Mucosa of rectum (tissue), 2 donors: ENCODE results near the gene ETV7.

Source experiments
- H3K27ac ChIP-seq, 2 donors: one replicate each; pipeline ENCODE4 v1.7.0; 2013; ENCODE audit warnings: inconsistent platforms in 2 of 2, low read depth in 2 of 2, low read length in 2 of 2
- H3K27me3 ChIP-seq, 2 donors: one replicate each; pipeline ENCODE4 v1.7.0; 2013; ENCODE audit warnings: low read length in 2 of 2; ENCODE audit not compliant: control insufficient read depth in 2 of 2, insufficient read depth in 2 of 2
- H3K36me3 ChIP-seq, 2 donors: one replicate each; pipeline ENCODE4 v1.7.0; 2013; ENCODE audit warnings: low read length in 2 of 2; ENCODE audit not compliant: control insufficient read depth in 2 of 2, insufficient read depth in 2 of 2
- H3K4me1 ChIP-seq, 2 donors: one replicate each; pipeline ENCODE4 v1.7.0; 2013; ENCODE audit warnings: low read length in 2 of 2, mild to moderate bottlenecking in 1 of 2; ENCODE audit not compliant: control insufficient read depth in 2 of 2, insufficient read depth in 2 of 2
- H3K4me3 ChIP-seq, 2 donors: one replicate each; pipeline ENCODE4 v1.7.0; 2013; ENCODE audit warnings: low read length in 2 of 2
- H3K9ac ChIP-seq, 2 donors: one replicate each; pipeline ENCODE4 v1.7.0; 2013; ENCODE audit warnings: low read length in 2 of 2, low read depth in 1 of 2, mild to moderate bottlenecking in 1 of 2
- H3K9me3 ChIP-seq, 2 donors: one replicate each; pipeline ENCODE4 v1.7.0; 2013; ENCODE audit warnings: low read length in 2 of 2; ENCODE audit not compliant: control insufficient read depth in 2 of 2
- donor health status: healthy.
- donor health status: Normal muscosa, but diverticular disease.

The ETV7 gene

DNA sequence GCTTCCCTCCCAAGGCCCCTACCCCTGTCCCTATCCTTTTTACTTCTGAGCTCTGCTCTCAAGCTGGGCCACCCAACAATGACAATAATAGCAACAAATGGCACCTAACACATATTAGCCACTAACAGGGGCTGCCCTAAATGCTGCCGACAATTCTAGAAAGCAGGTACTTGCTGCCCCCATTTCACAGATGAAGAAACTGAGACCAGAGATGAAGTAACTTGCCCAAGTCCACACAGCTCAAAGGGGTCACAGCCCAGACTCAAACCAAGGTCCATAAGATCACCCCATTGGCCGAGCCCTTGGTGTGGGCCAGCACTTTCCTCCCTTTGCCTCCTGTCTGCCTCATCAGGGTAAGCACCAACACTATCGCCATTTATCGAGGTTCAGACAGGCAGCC lies 62.8 kb downstream of the ETV7 start:
- H3K27ac ChIP-seq, result no peak overlapping the region
- peaks cover 20 to 23% of the 10 kb centered on the region in 2 donors for H3K36me3 ChIP-seq
- no peak overlapping the region for H3K9ac ChIP-seq
- no peaks in the 10 kb centered on the region for H3K9me3 ChIP-seq
- no peak overlapping the region for H3K4me3 ChIP-seq
- peaks cover 8 to 16% of the 10 kb centered on the region in 2 donors for H3K4me1 ChIP-seq
- no peaks in the 10 kb centered on the region for H3K27me3 ChIP-seq

DNA sequence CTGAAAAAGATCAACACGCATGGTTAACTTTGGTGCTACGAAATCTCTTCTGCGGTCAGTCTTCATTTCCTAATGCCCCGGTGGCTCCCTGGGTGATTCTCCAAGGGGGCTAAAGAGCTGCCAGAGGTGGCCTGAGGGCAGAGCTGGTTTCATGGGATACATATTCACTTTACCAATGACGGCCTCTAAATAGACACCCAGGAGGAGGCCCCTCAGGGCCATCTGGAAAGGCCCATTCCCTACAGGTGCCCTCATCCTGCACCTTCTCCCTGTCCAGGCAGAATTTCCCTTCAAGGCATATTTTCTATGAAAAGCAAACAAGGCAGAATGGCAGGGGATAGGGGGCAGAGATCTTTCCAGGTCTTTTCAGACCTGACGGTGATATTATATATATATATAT lies 63.3 kb downstream of the ETV7 start:
- Histone ChIP-seq H3K4me3 (no peak overlapping the region), H3K9ac (no peak overlapping the region), H3K27me3 (no peaks in the 10 kb centered on the region), H3K9me3 (no peaks in the 10 kb centered on the region), H3K4me1 (peaks cover 12 to 18% of the 10 kb centered on the region in 2 donors), H3K27ac (no peak overlapping the region), H3K36me3 (peaks cover 20 to 23% of the 10 kb centered on the region in 2 donors)

DNA sequence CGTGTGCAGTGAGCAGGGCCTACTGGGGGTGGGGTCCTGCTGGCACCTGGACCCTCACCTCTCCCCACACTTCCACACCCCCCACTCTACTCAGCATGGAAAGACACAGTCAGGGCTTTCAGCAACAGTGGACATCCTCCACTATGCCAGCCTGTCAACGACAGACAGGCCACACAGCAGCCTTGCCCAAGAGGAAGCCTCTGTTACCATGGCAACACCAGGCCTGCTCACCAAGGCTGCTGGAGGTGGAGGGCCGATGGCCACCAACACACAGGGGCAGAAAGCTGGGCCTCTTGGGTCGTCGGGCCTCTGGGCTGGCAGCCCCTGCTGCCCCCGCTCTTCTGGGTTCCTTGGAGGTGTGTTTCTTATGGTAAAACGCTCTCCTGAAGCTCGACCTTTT lies 64.4 kb downstream of the ETV7 start:
- Histone ChIP-seq H3K27ac (no peak overlapping the region), H3K4me1 (peaks cover 18 to 28% of the 10 kb centered on the region in 2 donors), H3K36me3 (peaks cover 17 to 23% of the 10 kb centered on the region in 2 donors), H3K4me3 (no peak overlapping the region), H3K9me3 (no peaks in the 10 kb centered on the region), H3K9ac (no peak overlapping the region), H3K27me3 (no peaks in the 10 kb centered on the region)

DNA sequence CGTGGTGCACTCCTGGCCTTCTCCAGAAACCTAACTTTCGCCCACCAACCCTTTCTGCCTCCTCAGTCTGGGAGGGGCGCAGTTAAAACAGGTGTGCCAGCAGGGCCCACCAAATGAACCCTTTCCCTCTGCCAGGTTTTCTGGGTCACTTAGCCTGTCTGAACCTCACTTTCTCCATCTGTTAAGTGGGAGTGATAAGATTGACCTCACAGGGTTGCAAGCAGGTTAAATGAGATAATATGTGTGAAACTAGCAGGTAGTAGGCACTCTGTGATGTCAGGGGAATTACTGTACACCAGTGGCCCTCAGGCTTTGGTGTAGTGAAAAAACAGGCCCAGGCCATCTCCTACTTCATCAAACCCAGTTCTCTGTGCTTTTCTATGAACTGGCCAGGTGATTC lies 64.9 kb downstream of the ETV7 start:
- Histone ChIP-seq H3K27ac (no peak overlapping the region), H3K27me3 (no peaks in the 10 kb centered on the region), H3K9ac (no peak overlapping the region), H3K4me1 (peaks cover 18 to 28% of the 10 kb centered on the region in 2 donors), H3K36me3 (peaks cover 17 to 23% of the 10 kb centered on the region in 2 donors), H3K4me3 (no peak overlapping the region), H3K9me3 (no peaks in the 10 kb centered on the region)

- Histone ChIP-seq H3K27ac (peak overlapping the region; percentile 81 to 86), H3K4me3 (no peak overlapping the region), H3K4me1 (peaks cover 28 to 39% of the 10 kb centered on the region in 2 donors), H3K9me3 (no peaks in the 10 kb centered on the region), H3K36me3 (peaks cover 12% of the 10 kb centered on the region in 2 donors), H3K27me3 (no peaks in the 10 kb centered on the region), H3K9ac (peak overlapping the region; percentile 44 to 61)
These were observed 67.0 kb downstream of the ETV7 start for GRCh38 chr6:36320475-36320874.

DNA sequence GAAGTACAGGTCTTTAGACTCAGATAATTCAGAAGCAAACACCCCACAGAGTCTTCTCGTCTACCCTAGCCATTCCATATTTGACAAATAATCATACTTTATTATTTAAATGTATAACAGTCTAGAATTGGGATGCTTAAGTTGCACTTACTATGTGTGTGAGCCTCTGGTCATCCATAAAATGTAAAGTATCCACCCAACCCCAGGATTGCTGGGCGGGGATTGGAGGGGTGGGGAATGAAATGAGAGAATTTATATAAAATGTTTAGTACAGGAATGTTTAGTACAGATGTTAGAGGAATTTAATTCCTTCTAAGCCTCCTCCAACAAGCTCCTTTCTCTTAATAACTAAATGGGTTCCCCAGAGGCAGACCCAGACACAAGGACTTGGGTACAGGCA lies 67.6 kb downstream of the ETV7 start:
- Histone ChIP-seq H3K4me1 (peaks cover 32 to 41% of the 10 kb centered on the region in 2 donors), H3K9me3 (no peaks in the 10 kb centered on the region), H3K27me3 (no peaks in the 10 kb centered on the region), H3K9ac (peak overlapping the region in 1 of 2 donors; percentile 61), H3K4me3 (peak overlapping the region in 1 of 2 donors; percentile 13), H3K27ac (peak overlapping the region; percentile 81 to 86), H3K36me3 (peaks cover 6 to 9% of the 10 kb centered on the region in 2 donors)

- Histone ChIP-seq H3K9ac (peak overlapping the region; percentile 15 to 63), H3K27me3 (no peaks in the 10 kb centered on the region), H3K4me3 (no peak overlapping the region), H3K4me1 (peaks cover 32 to 41% of the 10 kb centered on the region in 2 donors), H3K36me3 (peaks cover 5 to 8% of the 10 kb centered on the region in 2 donors), H3K9me3 (no peaks in the 10 kb centered on the region), H3K27ac (peak overlapping the region; percentile 86 to 92)
These were observed 68.1 kb downstream of the ETV7 start for GRCh38 chr6:36319436-36319762.

GRCh38 chr6:36318690-36319435 lies 68.6 kb downstream of the ETV7 start:
- Histone ChIP-seq H3K9me3 (no peaks in the 10 kb centered on the region), H3K27ac (peak overlapping the region; percentile 86 to 92), H3K27me3 (no peaks in the 10 kb centered on the region), H3K9ac (peak overlapping the region; percentile 15 to 63), H3K36me3 (peaks cover 4 to 5% of the 10 kb centered on the region in 2 donors), H3K4me3 (no peak overlapping the region), H3K4me1 (peaks cover 32 to 41% of the 10 kb centered on the region in 2 donors)

- Histone ChIP-seq H3K4me3 (no peak overlapping the region), H3K27ac (no peak overlapping the region), H3K36me3 (peaks cover 0 to 3% of the 10 kb centered on the region in 2 donors), H3K4me1 (peaks cover 38 to 43% of the 10 kb centered on the region in 2 donors), H3K27me3 (no peaks in the 10 kb centered on the region), H3K9ac (no peak overlapping the region), H3K9me3 (no peaks in the 10 kb centered on the region)
These were observed 69.8 kb downstream of the ETV7 start for GRCh38 chr6:36317623-36318022.
